ENCODE measurements around the gene PTAR1. TPM values are rescaled to one million over a fixed set of nuclear protein-coding genes. Genes with fewer than 3 reads are reported as not detected.

Gene PTAR1
- polyA plus RNA-seq, 1 experiment = 12.4 TPM

- no peak for TF ChIP-seq CTCF (IDR thresholded peaks at IDR 0.05; ENCODE audit: insufficient read depth, low read depth, low read length)
- POLR2A ChIA-PET = no interaction called here
- Histone ChIP-seq H3K4me3 (ENCODE audit: low read depth, low read length) (peak overlapping the region; percentile 87), H3K36me3 (ENCODE audit: control insufficient read depth, insufficient read depth, low read length) (no peaks in the 10 kb centered on the region), H3K27me3 (ENCODE audit: control insufficient read depth, insufficient read depth, low read length) (no peaks in the 10 kb centered on the region)
- CTCF ChIA-PET = no interaction called here
- no peak for DNase-seq (ENCODE audit: low read depth)
These were observed 790 bp downstream of the PTAR1 start for GRCh38 chr9:69759021-69759420.

- POLR2A ChIA-PET = interaction anchor here (0.7 kb wide), 1 partner anchor 35 kb away, joined by 4 read pairs; no protein-coding TSS in a partner anchor
- no peak for TF ChIP-seq CTCF (IDR thresholded peaks at IDR 0.05; ENCODE audit: insufficient read depth, low read depth, low read length)
- no peak for DNase-seq (ENCODE audit: low read depth)
- CTCF ChIA-PET = interaction anchor here (0.6 kb wide), 1 partner anchor 12 kb away, joined by 3 read pairs; no protein-coding TSS in a partner anchor
- Histone ChIP-seq H3K27me3 (ENCODE audit: control insufficient read depth, insufficient read depth, low read length) (no peaks in the 10 kb centered on the region), H3K4me3 (ENCODE audit: low read depth, low read length) (peak overlapping the region; percentile 87), H3K36me3 (ENCODE audit: control insufficient read depth, insufficient read depth, low read length) (no peaks in the 10 kb centered on the region)
These were observed 1.7 kb downstream of the PTAR1 start for GRCh38 chr9:69757996-69758675.

- POLR2A ChIA-PET = no interaction called here
- DNase-seq (ENCODE audit: low read depth) = no peak
- Histone ChIP-seq H3K4me3 (ENCODE audit: low read depth, low read length) (no peak overlapping the region), H3K36me3 (ENCODE audit: control insufficient read depth, insufficient read depth, low read length) (no peaks in the 10 kb centered on the region), H3K27me3 (ENCODE audit: control insufficient read depth, insufficient read depth, low read length) (no peaks in the 10 kb centered on the region)
- CTCF ChIA-PET = interaction anchor here (0.9 kb wide), 1 partner anchor 9 kb away, joined by 3 read pairs; no protein-coding TSS in a partner anchor
- no peak for TF ChIP-seq CTCF (IDR thresholded peaks at IDR 0.05; ENCODE audit: insufficient read depth, low read depth, low read length)
These were observed 4.6 kb downstream of the PTAR1 start for GRCh38 chr9:69755205-69755604.

GRCh38 chr9:69753830-69754229 is 6.0 kb downstream of the PTAR1 start:
- TF ChIP-seq CTCF (IDR thresholded peaks at IDR 0.05; ENCODE audit: insufficient read depth, low read depth, low read length) = no peak
- H3K27me3 ChIP-seq (ENCODE audit: control insufficient read depth, insufficient read depth, low read length) = no peaks in the 10 kb centered on the region
- CTCF ChIA-PET = interaction anchor here (0.6 to 1.7 kb wide), 3 partner anchors 9 to 52 kb away, joined by 3 to 8 read pairs (median 3); no protein-coding TSS in a partner anchor
- DNase-seq (ENCODE audit: low read depth) = no peak
- H3K36me3 ChIP-seq (ENCODE audit: control insufficient read depth, insufficient read depth, low read length) = no peaks in the 10 kb centered on the region
- H3K4me3 ChIP-seq (ENCODE audit: low read depth, low read length) = no peak overlapping the region
- POLR2A ChIA-PET = interaction anchor here (0.6 kb wide), 1 partner anchor 508 kb away, joined by 3 read pairs; no protein-coding TSS in a partner anchor

- no peaks in the 10 kb centered on the region for H3K27me3 ChIP-seq (ENCODE audit: control insufficient read depth, insufficient read depth, low read length)
- no peak overlapping the region for H3K4me3 ChIP-seq (ENCODE audit: low read depth, low read length)
- ChIA-PET CTCF (interaction anchor here (0.6 to 0.9 kb wide), 4 partner anchors 36 to 215 kb away, joined by 3 to 4 read pairs (median 3); no protein-coding TSS in a partner anchor), POLR2A (no interaction called here)
- no peak for TF ChIP-seq CTCF (IDR thresholded peaks at IDR 0.05; ENCODE audit: insufficient read depth, low read depth, low read length)
- no peak for DNase-seq (ENCODE audit: low read depth)
- no peaks in the 10 kb centered on the region for H3K36me3 ChIP-seq (ENCODE audit: control insufficient read depth, insufficient read depth, low read length)
These were observed 9.7 kb downstream of the PTAR1 start for GRCh38 chr9:69750085-69750484.
